Glomerular visceral epithelial cell (primary cell): Measurements from ENCODE around the gene GJC2.

ENCODE experiments used
- DNase-seq: peaks from one replicate; pipeline ENCODE4 v3.0.0-alpha.2; 2016; ENCODE audit errors: extremely low spot score

The GJC2 gene

GRCh38 chr1:228114827-228115226 is 34.9 kb upstream of the GJC2 start:
- no peak for DNase-seq

- DNase-seq = no peak
Observed at GRCh38 chr1:228117335-228117734, 32.4 kb upstream of the GJC2 start.

- DNase-seq = no peak
Observed at GRCh38 chr1:228118040-228118439, 31.7 kb upstream of the GJC2 start.

GRCh38 chr1:228120351-228120750 is 29.4 kb upstream of the GJC2 start:
- no peak for DNase-seq

GRCh38 chr1:228120857-228121489 is 28.8 kb upstream of the GJC2 start:
- no peak for DNase-seq

- no peak for DNase-seq
Observed at GRCh38 chr1:228122921-228123441, 26.7 kb upstream of the GJC2 start.

GRCh38 chr1:228123505-228123904 is 26.2 kb upstream of the GJC2 start:
- no peak for DNase-seq

- no peak for DNase-seq
Observed at GRCh38 chr1:228125185-228125584, 24.5 kb upstream of the GJC2 start.

GRCh38 chr1:228131766-228132165 is 18.0 kb upstream of the GJC2 start:
- DNase-seq = no peak

GRCh38 chr1:228134591-228134990 is 15.1 kb upstream of the GJC2 start:
- DNase-seq = no peak

- DNase-seq = no peak
Observed at GRCh38 chr1:228136901-228137300, 12.8 kb upstream of the GJC2 start.

- no peak for DNase-seq
Observed at GRCh38 chr1:228139406-228139930, 10.3 kb upstream of the GJC2 start.

- DNase-seq = peak; percentile 100
Observed at GRCh38 chr1:228139931-228140723, 9.6 kb upstream of the GJC2 start, which contains the start of gene GUK1. Gene GUK1, plus strand, starts transcription at chr1:228140279. Its CDS starts 24 bp downstream, at chr1:228140303.

GRCh38 chr1:228140724-228141225 is 9.0 kb upstream of the GJC2 start:
- no peak for DNase-seq

- DNase-seq = peak; percentile 88
Observed at GRCh38 chr1:228141226-228142044, 8.3 kb upstream of the GJC2 start.

GRCh38 chr1:228142155-228142691 is 7.5 kb upstream of the GJC2 start:
- no peak for DNase-seq

- DNase-seq = no peak
Observed at GRCh38 chr1:228142701-228143136, 7.0 kb upstream of the GJC2 start.

GRCh38 chr1:228143480-228144192 is 6.1 kb upstream of the GJC2 start:
- DNase-seq = no peak

GRCh38 chr1:228144193-228144992 is 5.3 kb upstream of the GJC2 start:
- DNase-seq = no peak

GRCh38 chr1:228144993-228145343 is 4.8 kb upstream of the GJC2 start:
- no peak for DNase-seq
